ENCODE measurements around the gene HYAL3.
"Not testable (repeated sequence)": the region's sequence is repeated elsewhere in the genome, so short reads cannot be mapped to it uniquely, and the experiment has no call there.

Gene HYAL3

GRCh38 chr3:50245251-50245745 lies 53.9 kb downstream of the HYAL3 start:
- H3K36me3 ChIP-seq (ENCODE audit: control insufficient read depth, insufficient read depth, low read length): no peaks in the 10 kb centered on the region
- H3K4me1 ChIP-seq: peaks cover 74% of the 10 kb centered on the region
- no peaks in the 10 kb centered on the region for H3K9me3 ChIP-seq (ENCODE audit: control insufficient read depth, low read length)

GRCh38 chr3:50244813-50245212 lies 54.4 kb downstream of the HYAL3 start:
- H3K36me3 ChIP-seq (ENCODE audit: control insufficient read depth, insufficient read depth, low read length); H3K4me2 ChIP-seq (ENCODE audit: low read length); H3K27me3 ChIP-seq (ENCODE audit: control insufficient read depth, insufficient read depth, low read length); H3K4me3 ChIP-seq (ENCODE audit: low read depth, low read length); H3K9me3 ChIP-seq (ENCODE audit: control insufficient read depth, low read length); H2AFZ ChIP-seq; H3K9ac ChIP-seq: not testable (repeated sequence)
- Histone ChIP-seq H3K27ac (peak overlapping the region; percentile 97), H3K79me2 (peaks cover 83% of the 10 kb centered on the region), H3K4me1 (peaks cover 71% of the 10 kb centered on the region)

More at GRCh38 chr3:50245251-50245745, 53.9 kb downstream of the HYAL3 start:
- no peak for TF ChIP-seq CTCF (IDR thresholded peaks at IDR 0.05)
- Histone ChIP-seq H3K4me3 (ENCODE audit: low read depth, low read length) (peak overlapping the region; percentile 29), H3K27me3 (ENCODE audit: control insufficient read depth, insufficient read depth, low read length) (no peaks in the 10 kb centered on the region), H3K4me2 (ENCODE audit: low read length) (peak overlapping the region; percentile 83), H2AFZ (no peak overlapping the region), H3K9ac (no peak overlapping the region), H3K79me2 (peaks cover 83% of the 10 kb centered on the region), H3K27ac (peak overlapping the region; percentile 97)

- H3K4me3 ChIP-seq (ENCODE audit: low read depth, low read length): no peak overlapping the region
- TF ChIP-seq CTCF (IDR thresholded peaks at IDR 0.05): no peak
- no peak overlapping the region for H3K4me2 ChIP-seq (ENCODE audit: low read length)
- no peak overlapping the region for H2AFZ ChIP-seq
- H3K36me3 ChIP-seq (ENCODE audit: control insufficient read depth, insufficient read depth, low read length): no peaks in the 10 kb centered on the region
- H3K9me3 ChIP-seq (ENCODE audit: control insufficient read depth, low read length): no peaks in the 10 kb centered on the region
- H3K79me2 ChIP-seq: peaks cover 83% of the 10 kb centered on the region
- no peaks in the 10 kb centered on the region for H3K27me3 ChIP-seq (ENCODE audit: control insufficient read depth, insufficient read depth, low read length)
- H3K27ac ChIP-seq: peak overlapping the region; percentile 97
- H3K4me1 ChIP-seq: peaks cover 73% of the 10 kb centered on the region
- no peak overlapping the region for H3K9ac ChIP-seq
Measured at GRCh38 chr3:50243543-50243895, 55.7 kb downstream of the HYAL3 start.

- Histone ChIP-seq H2AFZ (no peak overlapping the region), H3K4me1 (peaks cover 73% of the 10 kb centered on the region), H3K9me3 (ENCODE audit: control insufficient read depth, low read length) (no peaks in the 10 kb centered on the region), H3K79me2 (peaks cover 77% of the 10 kb centered on the region), H3K4me3 (ENCODE audit: low read depth, low read length) (no peak overlapping the region), H3K36me3 (ENCODE audit: control insufficient read depth, insufficient read depth, low read length) (no peaks in the 10 kb centered on the region), H3K4me2 (ENCODE audit: low read length) (no peak overlapping the region), H3K27me3 (ENCODE audit: control insufficient read depth, insufficient read depth, low read length) (no peaks in the 10 kb centered on the region), H3K9ac (no peak overlapping the region), H3K27ac (peak overlapping the region; percentile 97)
- no peak for TF ChIP-seq CTCF (IDR thresholded peaks at IDR 0.05)
Measured at GRCh38 chr3:50242851-50243542, 56.2 kb downstream of the HYAL3 start.

All from parathyroid adenoma (tissue), 2 donors.